Measurements from ENCODE around the gene MKS1.

The MKS1 gene

GRCh38 chr17:58195518-58196123 is 23.4 kb downstream of the MKS1 start:
- no peaks in the 10 kb centered on the region for H3K4me1 ChIP-seq (ENCODE audit: control insufficient read depth in 1 of 2, insufficient read depth in 2 of 2, low read length in 2 of 2)
- no peak overlapping the region for H3K27ac ChIP-seq (ENCODE audit: low read length)
- H3K9me3 ChIP-seq (ENCODE audit: control insufficient read depth in 1 of 2, low read length in 2 of 2), result no peaks in the 10 kb centered on the region
- no peak overlapping the region for H3K4me3 ChIP-seq (ENCODE audit: low read depth in 1 of 2, low read length in 2 of 2)
- H3K27me3 ChIP-seq (ENCODE audit: low read depth, low read length), result peaks cover 6% of the 10 kb centered on the region
- H3K36me3 ChIP-seq (ENCODE audit: control insufficient read depth in 1 of 2, insufficient read depth in 2 of 2, low read length in 2 of 2), result no peaks in the 10 kb centered on the region

GRCh38 chr17:58193641-58194255 is 25.3 kb downstream of the MKS1 start:
- Histone ChIP-seq H3K27ac (ENCODE audit: low read length) (no peak overlapping the region), H3K27me3 (ENCODE audit: low read depth, low read length) (peaks cover 6% of the 10 kb centered on the region)

GRCh38 chr17:58192612-58193011 is 26.4 kb downstream of the MKS1 start, which contains the start of gene EPX:
EPX (plus strand) TSS chr17:58192726; CDS start chr17:58192847, 121 bp downstream.
- no peaks in the 10 kb centered on the region for H3K36me3 ChIP-seq (ENCODE audit: control insufficient read depth in 1 of 2, insufficient read depth in 2 of 2, low read length in 2 of 2)

More at GRCh38 chr17:58193641-58194255, 25.3 kb downstream of the MKS1 start:
- no peaks in the 10 kb centered on the region for H3K36me3 ChIP-seq (ENCODE audit: control insufficient read depth in 1 of 2, insufficient read depth in 2 of 2, low read length in 2 of 2)
- no peak overlapping the region for H3K4me3 ChIP-seq (ENCODE audit: low read depth in 1 of 2, low read length in 2 of 2)
- no peaks in the 10 kb centered on the region for H3K9me3 ChIP-seq (ENCODE audit: control insufficient read depth in 1 of 2, low read length in 2 of 2)
- no peaks in the 10 kb centered on the region for H3K4me1 ChIP-seq (ENCODE audit: control insufficient read depth in 1 of 2, insufficient read depth in 2 of 2, low read length in 2 of 2)

GRCh38 chr17:58191241-58191896 is 27.7 kb downstream of the MKS1 start:
- Histone ChIP-seq H3K27ac (ENCODE audit: low read length) (no peak overlapping the region), H3K4me1 (ENCODE audit: control insufficient read depth in 1 of 2, insufficient read depth in 2 of 2, low read length in 2 of 2) (no peaks in the 10 kb centered on the region), H3K27me3 (ENCODE audit: low read depth, low read length) (peaks cover 6% of the 10 kb centered on the region), H3K4me3 (ENCODE audit: low read depth in 1 of 2, low read length in 2 of 2) (no peak overlapping the region), H3K9me3 (ENCODE audit: control insufficient read depth in 1 of 2, low read length in 2 of 2) (no peaks in the 10 kb centered on the region), H3K36me3 (ENCODE audit: control insufficient read depth in 1 of 2, insufficient read depth in 2 of 2, low read length in 2 of 2) (no peaks in the 10 kb centered on the region)

More at GRCh38 chr17:58192612-58193011, 26.4 kb downstream of the MKS1 start, which contains the start of gene EPX:
- no peaks in the 10 kb centered on the region for H3K4me1 ChIP-seq (ENCODE audit: control insufficient read depth in 1 of 2, insufficient read depth in 2 of 2, low read length in 2 of 2)
- H3K4me3 ChIP-seq (ENCODE audit: low read depth in 1 of 2, low read length in 2 of 2), result no peak within 1 kb of the TSS
- H3K27me3 ChIP-seq (ENCODE audit: low read depth, low read length), result peaks cover 6% of the 10 kb centered on the region
- no peak within 1 kb of the TSS for H3K27ac ChIP-seq (ENCODE audit: low read length)
- H3K9me3 ChIP-seq (ENCODE audit: control insufficient read depth in 1 of 2, low read length in 2 of 2), result no peaks in the 10 kb centered on the region

GRCh38 chr17:58189436-58190146 is 29.5 kb downstream of the MKS1 start:
- Histone ChIP-seq H3K4me1 (ENCODE audit: control insufficient read depth in 1 of 2, insufficient read depth in 2 of 2, low read length in 2 of 2) (no peaks in the 10 kb centered on the region), H3K27me3 (ENCODE audit: low read depth, low read length) (peaks cover 6% of the 10 kb centered on the region), H3K4me3 (ENCODE audit: low read depth in 1 of 2, low read length in 2 of 2) (no peak overlapping the region), H3K9me3 (ENCODE audit: control insufficient read depth in 1 of 2, low read length in 2 of 2) (no peaks in the 10 kb centered on the region), H3K36me3 (ENCODE audit: control insufficient read depth in 1 of 2, insufficient read depth in 2 of 2, low read length in 2 of 2) (no peaks in the 10 kb centered on the region), H3K27ac (ENCODE audit: low read length) (no peak overlapping the region)

GRCh38 chr17:58187675-58188074 is 31.4 kb downstream of the MKS1 start:
- peaks cover 6% of the 10 kb centered on the region for H3K27me3 ChIP-seq (ENCODE audit: low read depth, low read length)
- H3K4me3 ChIP-seq (ENCODE audit: low read depth in 1 of 2, low read length in 2 of 2), result no peak overlapping the region
- no peaks in the 10 kb centered on the region for H3K36me3 ChIP-seq (ENCODE audit: control insufficient read depth in 1 of 2, insufficient read depth in 2 of 2, low read length in 2 of 2)
- H3K27ac ChIP-seq (ENCODE audit: low read length), result no peak overlapping the region
- no peaks in the 10 kb centered on the region for H3K4me1 ChIP-seq (ENCODE audit: control insufficient read depth in 1 of 2, insufficient read depth in 2 of 2, low read length in 2 of 2)
- H3K9me3 ChIP-seq (ENCODE audit: control insufficient read depth in 1 of 2, low read length in 2 of 2), result no peaks in the 10 kb centered on the region

- no peak overlapping the region for H3K27ac ChIP-seq (ENCODE audit: low read length)
- H3K36me3 ChIP-seq (ENCODE audit: control insufficient read depth in 1 of 2, insufficient read depth in 2 of 2, low read length in 2 of 2), result no peaks in the 10 kb centered on the region
- H3K4me1 ChIP-seq (ENCODE audit: control insufficient read depth in 1 of 2, insufficient read depth in 2 of 2, low read length in 2 of 2), result no peaks in the 10 kb centered on the region
- peaks cover 6% of the 10 kb centered on the region for H3K27me3 ChIP-seq (ENCODE audit: low read depth, low read length)
- no peaks in the 10 kb centered on the region for H3K9me3 ChIP-seq (ENCODE audit: control insufficient read depth in 1 of 2, low read length in 2 of 2)
- no peak overlapping the region for H3K4me3 ChIP-seq (ENCODE audit: low read depth in 1 of 2, low read length in 2 of 2)
Measured at GRCh38 chr17:58187063-58187462, 32.0 kb downstream of the MKS1 start.

GRCh38 chr17:58186591-58186990 is 32.5 kb downstream of the MKS1 start:
- H3K4me3 ChIP-seq (ENCODE audit: low read depth in 1 of 2, low read length in 2 of 2), result no peak overlapping the region
- no peak overlapping the region for H3K27ac ChIP-seq (ENCODE audit: low read length)
- no peaks in the 10 kb centered on the region for H3K9me3 ChIP-seq (ENCODE audit: control insufficient read depth in 1 of 2, low read length in 2 of 2)
- no peaks in the 10 kb centered on the region for H3K4me1 ChIP-seq (ENCODE audit: control insufficient read depth in 1 of 2, insufficient read depth in 2 of 2, low read length in 2 of 2)
- H3K27me3 ChIP-seq (ENCODE audit: low read depth, low read length), result peaks cover 6% of the 10 kb centered on the region
- no peaks in the 10 kb centered on the region for H3K36me3 ChIP-seq (ENCODE audit: control insufficient read depth in 1 of 2, insufficient read depth in 2 of 2, low read length in 2 of 2)

- no peak overlapping the region for H3K27ac ChIP-seq (ENCODE audit: low read length)
- H3K36me3 ChIP-seq (ENCODE audit: control insufficient read depth in 1 of 2, insufficient read depth in 2 of 2, low read length in 2 of 2), result no peaks in the 10 kb centered on the region
- no peak overlapping the region for H3K4me3 ChIP-seq (ENCODE audit: low read depth in 1 of 2, low read length in 2 of 2)
- H3K9me3 ChIP-seq (ENCODE audit: control insufficient read depth in 1 of 2, low read length in 2 of 2), result no peaks in the 10 kb centered on the region
- H3K27me3 ChIP-seq (ENCODE audit: low read depth, low read length), result no peaks in the 10 kb centered on the region
- no peaks in the 10 kb centered on the region for H3K4me1 ChIP-seq (ENCODE audit: control insufficient read depth in 1 of 2, insufficient read depth in 2 of 2, low read length in 2 of 2)
Measured at GRCh38 chr17:58184986-58185761, 33.9 kb downstream of the MKS1 start.

GRCh38 chr17:58184308-58184985 is 34.6 kb downstream of the MKS1 start:
- Histone ChIP-seq H3K4me1 (ENCODE audit: control insufficient read depth in 1 of 2, insufficient read depth in 2 of 2, low read length in 2 of 2) (no peaks in the 10 kb centered on the region), H3K27ac (ENCODE audit: low read length) (no peak overlapping the region), H3K4me3 (ENCODE audit: low read depth in 1 of 2, low read length in 2 of 2) (no peak overlapping the region), H3K27me3 (ENCODE audit: low read depth, low read length) (no peaks in the 10 kb centered on the region), H3K36me3 (ENCODE audit: control insufficient read depth in 1 of 2, insufficient read depth in 2 of 2, low read length in 2 of 2) (no peaks in the 10 kb centered on the region), H3K9me3 (ENCODE audit: control insufficient read depth in 1 of 2, low read length in 2 of 2) (no peaks in the 10 kb centered on the region)
